Tibial nerve (tissue), 3 donors: ENCODE data around the gene ZNF148.

Source experiments
- POLR2A ChIP-seq, 2 donors: fragments of 450-650 bp; IDR thresholded peaks; one replicate each; pipeline ENCODE4 v1.6.1; 2017; ENCODE audit warnings: antibody characterized with exemption in 2 of 2, mild to moderate bottlenecking in 2 of 2, moderate library complexity in 2 of 2
- TF ChIP-seq, protein P1 (sequence below), 5 experiments: fragments of 200-600 bp in 3 of 5; fragments of 450-650 bp in 2 of 5; sonication (generic) in 3 of 5; IDR thresholded peaks; one replicate each; pipeline ENCODE4 v1.5.1; 2016 to 2019; ENCODE audit warnings: antibody characterized with exemption in 5 of 5, mild to moderate bottlenecking in 3 of 5, moderate library complexity in 2 of 5

DNA sequence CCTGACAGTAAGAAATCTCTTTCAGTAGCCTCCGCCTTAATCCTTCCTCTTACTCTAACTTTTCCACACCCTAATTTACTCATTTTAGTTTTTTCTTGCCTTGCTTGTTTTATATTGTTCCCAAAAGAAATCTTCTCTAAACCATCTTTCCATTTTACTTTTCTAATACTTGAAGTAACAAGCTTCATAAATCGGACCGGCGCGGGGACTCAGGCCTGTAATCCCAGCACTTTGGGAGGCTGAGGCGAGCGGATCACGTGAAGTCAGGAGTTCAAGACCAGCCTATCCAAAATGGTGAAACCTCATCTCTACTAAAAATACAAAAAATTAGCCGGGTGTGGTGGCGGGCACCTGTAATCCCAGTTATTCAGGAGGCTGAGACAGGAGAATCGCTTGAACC lies 17.3 kb downstream of the ZNF148 start:
- TF ChIP-seq, protein P1, sequence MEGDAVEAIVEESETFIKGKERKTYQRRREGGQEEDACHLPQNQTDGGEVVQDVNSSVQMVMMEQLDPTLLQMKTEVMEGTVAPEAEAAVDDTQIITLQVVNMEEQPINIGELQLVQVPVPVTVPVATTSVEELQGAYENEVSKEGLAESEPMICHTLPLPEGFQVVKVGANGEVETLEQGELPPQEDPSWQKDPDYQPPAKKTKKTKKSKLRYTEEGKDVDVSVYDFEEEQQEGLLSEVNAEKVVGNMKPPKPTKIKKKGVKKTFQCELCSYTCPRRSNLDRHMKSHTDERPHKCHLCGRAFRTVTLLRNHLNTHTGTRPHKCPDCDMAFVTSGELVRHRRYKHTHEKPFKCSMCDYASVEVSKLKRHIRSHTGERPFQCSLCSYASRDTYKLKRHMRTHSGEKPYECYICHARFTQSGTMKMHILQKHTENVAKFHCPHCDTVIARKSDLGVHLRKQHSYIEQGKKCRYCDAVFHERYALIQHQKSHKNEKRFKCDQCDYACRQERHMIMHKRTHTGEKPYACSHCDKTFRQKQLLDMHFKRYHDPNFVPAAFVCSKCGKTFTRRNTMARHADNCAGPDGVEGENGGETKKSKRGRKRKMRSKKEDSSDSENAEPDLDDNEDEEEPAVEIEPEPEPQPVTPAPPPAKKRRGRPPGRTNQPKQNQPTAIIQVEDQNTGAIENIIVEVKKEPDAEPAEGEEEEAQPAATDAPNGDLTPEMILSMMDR (IDR thresholded peaks at IDR 0.05): no peak
- TF ChIP-seq POLR2A (IDR thresholded peaks at IDR 0.05): no peak
